ENCODE measurements around the gene PCGF1. TPM values are rescaled to one million over a fixed set of nuclear protein-coding genes. Genes with fewer than 3 reads are reported as not detected.
A peak's percentile ranks its signal among the peaks of the same experiment; 100 is the strongest.

PCGF1 gene
- total and polyA plus RNA-seq, 9 of the 15 experiments (the other 6 are each of a cell fraction or from before 2014, with no cell fraction given), result 20.3 to 45.7 (median 29.3) TPM

- TF ChIP-seq ZNF586 (CRISPR knock-in tag; conservative IDR thresholded peaks at IDR 0.05), result no peak
- no peak for TF ChIP-seq KLF16 (IDR thresholded peaks at IDR 0.05)
- TF ChIP-seq HOXB6 (CRISPR knock-in tag; IDR thresholded peaks at IDR 0.05; ENCODE audit: borderline replicate concordance), result no peak
- no peak for TF ChIP-seq WHSC1 (IDR thresholded peaks at IDR 0.05; ENCODE audit: low read length)
- 0 out of 2 replicates have a peak, but pooled peaks have one; percentile 6 for TF ChIP-seq ARID1B (IDR thresholded peaks at IDR 0.05)
- peak; percentile 39; the same call in 1 of the 2 replicates for TF ChIP-seq HDAC2 (IDR thresholded peaks at IDR 0.05)
- no peak for TF ChIP-seq MXD1 (CRISPR knock-in tag; IDR thresholded peaks at IDR 0.05; ENCODE audit: borderline replicate concordance, poor library complexity, severe bottlenecking)
- no peak for TF ChIP-seq ZNF121 (CRISPR knock-in tag; conservative IDR thresholded peaks at IDR 0.05)
- TF ChIP-seq AFF1 (IDR thresholded peaks at IDR 0.05; ENCODE audit: low read depth in 1 of 2, partially characterized antibody in 2 of 2), result peak in 1 of 2 experiments; percentile 97
- TF ChIP-seq TCF7 (IDR thresholded peaks at IDR 0.05; ENCODE audit: borderline replicate concordance), result peak; percentile 82; the same call in 1 of the 2 replicates
- peak; percentile 12 for TF ChIP-seq ASH1L (IDR thresholded peaks at IDR 0.05; ENCODE audit: borderline replicate concordance, low read depth, partially characterized antibody)
- TF ChIP-seq SMAD4 (CRISPR knock-in tag; conservative IDR thresholded peaks at IDR 0.05), result no peak
- TF ChIP-seq BRF1 (IDR thresholded peaks at IDR 0.05; ENCODE audit: borderline replicate concordance, extremely low read depth, insufficient read length), result no peak
- TF ChIP-seq EZH2 (IDR thresholded peaks at IDR 0.05; ENCODE audit: borderline replicate concordance, low read depth, low read length), result no peak
- TF ChIP-seq PTBP1 (IDR thresholded peaks at IDR 0.05; ENCODE audit: low read depth, low read length), result no peak
- no peak for TF ChIP-seq SMC3 (conservative IDR thresholded peaks at IDR 0.05; ENCODE audit: insufficient read depth, low read depth, low read length)
- TF ChIP-seq ZNF239 (CRISPR knock-in tag; IDR thresholded peaks at IDR 0.05), result no peak
- no peak for TF ChIP-seq ZC3H4 (CRISPR knock-in tag; IDR thresholded peaks at IDR 0.05; ENCODE audit: borderline replicate concordance)
- TF ChIP-seq NBN (IDR thresholded peaks at IDR 0.05; ENCODE audit: low read depth), result no peak
- TF ChIP-seq NFE2L1 (tag; IDR thresholded peaks at IDR 0.05; ENCODE audit: borderline replicate concordance, low read depth), result no peak
- TF ChIP-seq ZNF217 (CRISPR knock-in tag; IDR thresholded peaks at IDR 0.05), result no peak
These were observed 22.1 kb upstream of the PCGF1 start, which contains the start of the genes AUP1 and HTRA2 (continued) for GRCh38 chr2:74529357-74530238.

All from K562 (cell line).